ENCODE data around the gene ALDH3B1. TPM values are rescaled to one million over a fixed set of nuclear protein-coding genes. Genes with fewer than 3 reads are reported as not detected.

ALDH3B1 gene
- total and polyA plus RNA-seq, 4 donors, result 1.6 to 7.1 (median 3.4) TPM

DNA sequence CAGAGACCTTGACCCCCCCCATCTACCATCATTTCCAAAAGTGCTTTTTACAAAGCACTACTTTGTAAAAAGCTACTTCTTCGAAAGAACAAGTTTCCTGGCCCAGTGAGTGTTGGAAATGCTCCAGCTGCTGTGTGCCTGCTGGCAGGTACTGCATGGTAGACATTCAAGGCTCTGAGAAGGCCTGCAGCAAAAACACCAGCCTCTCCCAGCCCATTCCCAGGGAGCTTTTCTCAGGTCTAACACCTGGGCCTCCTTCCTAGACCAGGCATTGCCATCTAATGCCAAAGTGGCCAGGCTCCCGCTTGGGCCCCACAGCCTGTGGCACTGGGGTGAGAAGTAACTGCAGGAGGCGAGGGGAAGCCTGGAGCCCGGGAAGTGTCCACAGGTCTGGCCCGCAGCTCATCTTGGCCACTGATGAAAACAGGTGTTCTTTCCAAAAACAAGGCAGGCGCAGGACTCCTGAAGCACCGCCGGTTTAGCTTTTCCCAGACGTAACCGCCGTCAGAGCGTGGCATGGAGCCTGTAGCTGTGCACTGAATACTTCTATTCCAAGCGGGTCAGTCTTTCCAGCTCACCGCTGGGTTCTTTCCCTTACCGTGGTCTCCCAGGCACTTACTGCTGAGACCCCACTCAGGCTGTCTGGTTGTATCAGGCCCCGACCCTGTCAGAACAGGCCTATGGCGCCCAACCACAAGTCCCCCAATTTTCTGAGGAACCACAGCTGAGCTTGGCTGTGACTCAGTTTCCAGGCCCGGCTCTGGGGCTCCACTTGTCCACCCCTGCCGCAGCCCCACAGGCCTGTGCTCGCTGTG is 27.5 kb downstream of the ALDH3B1 start:
- WGBS, result 68% methylated on average over 20 of the region's 20 CpGs
- TF ChIP-seq HNF4A (conservative IDR thresholded peaks at IDR 0.05), result peak in 1 of 2 donors; percentile 1
- TF ChIP-seq RAD21 (IDR thresholded peaks at IDR 0.05), result no peak
- TF ChIP-seq, protein P1, sequence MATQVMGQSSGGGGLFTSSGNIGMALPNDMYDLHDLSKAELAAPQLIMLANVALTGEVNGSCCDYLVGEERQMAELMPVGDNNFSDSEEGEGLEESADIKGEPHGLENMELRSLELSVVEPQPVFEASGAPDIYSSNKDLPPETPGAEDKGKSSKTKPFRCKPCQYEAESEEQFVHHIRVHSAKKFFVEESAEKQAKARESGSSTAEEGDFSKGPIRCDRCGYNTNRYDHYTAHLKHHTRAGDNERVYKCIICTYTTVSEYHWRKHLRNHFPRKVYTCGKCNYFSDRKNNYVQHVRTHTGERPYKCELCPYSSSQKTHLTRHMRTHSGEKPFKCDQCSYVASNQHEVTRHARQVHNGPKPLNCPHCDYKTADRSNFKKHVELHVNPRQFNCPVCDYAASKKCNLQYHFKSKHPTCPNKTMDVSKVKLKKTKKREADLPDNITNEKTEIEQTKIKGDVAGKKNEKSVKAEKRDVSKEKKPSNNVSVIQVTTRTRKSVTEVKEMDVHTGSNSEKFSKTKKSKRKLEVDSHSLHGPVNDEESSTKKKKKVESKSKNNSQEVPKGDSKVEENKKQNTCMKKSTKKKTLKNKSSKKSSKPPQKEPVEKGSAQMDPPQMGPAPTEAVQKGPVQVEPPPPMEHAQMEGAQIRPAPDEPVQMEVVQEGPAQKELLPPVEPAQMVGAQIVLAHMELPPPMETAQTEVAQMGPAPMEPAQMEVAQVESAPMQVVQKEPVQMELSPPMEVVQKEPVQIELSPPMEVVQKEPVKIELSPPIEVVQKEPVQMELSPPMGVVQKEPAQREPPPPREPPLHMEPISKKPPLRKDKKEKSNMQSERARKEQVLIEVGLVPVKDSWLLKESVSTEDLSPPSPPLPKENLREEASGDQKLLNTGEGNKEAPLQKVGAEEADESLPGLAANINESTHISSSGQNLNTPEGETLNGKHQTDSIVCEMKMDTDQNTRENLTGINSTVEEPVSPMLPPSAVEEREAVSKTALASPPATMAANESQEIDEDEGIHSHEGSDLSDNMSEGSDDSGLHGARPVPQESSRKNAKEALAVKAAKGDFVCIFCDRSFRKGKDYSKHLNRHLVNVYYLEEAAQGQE (IDR thresholded peaks at IDR 0.05), result no peak
- no peak for TF ChIP-seq GABPA (IDR thresholded peaks at IDR 0.05 in 1 of 2, conservative IDR thresholded peaks at IDR 0.05 in 1 of 2)
- no peak for TF ChIP-seq SP1 (IDR thresholded peaks at IDR 0.05)
- TF ChIP-seq, protein P2, sequence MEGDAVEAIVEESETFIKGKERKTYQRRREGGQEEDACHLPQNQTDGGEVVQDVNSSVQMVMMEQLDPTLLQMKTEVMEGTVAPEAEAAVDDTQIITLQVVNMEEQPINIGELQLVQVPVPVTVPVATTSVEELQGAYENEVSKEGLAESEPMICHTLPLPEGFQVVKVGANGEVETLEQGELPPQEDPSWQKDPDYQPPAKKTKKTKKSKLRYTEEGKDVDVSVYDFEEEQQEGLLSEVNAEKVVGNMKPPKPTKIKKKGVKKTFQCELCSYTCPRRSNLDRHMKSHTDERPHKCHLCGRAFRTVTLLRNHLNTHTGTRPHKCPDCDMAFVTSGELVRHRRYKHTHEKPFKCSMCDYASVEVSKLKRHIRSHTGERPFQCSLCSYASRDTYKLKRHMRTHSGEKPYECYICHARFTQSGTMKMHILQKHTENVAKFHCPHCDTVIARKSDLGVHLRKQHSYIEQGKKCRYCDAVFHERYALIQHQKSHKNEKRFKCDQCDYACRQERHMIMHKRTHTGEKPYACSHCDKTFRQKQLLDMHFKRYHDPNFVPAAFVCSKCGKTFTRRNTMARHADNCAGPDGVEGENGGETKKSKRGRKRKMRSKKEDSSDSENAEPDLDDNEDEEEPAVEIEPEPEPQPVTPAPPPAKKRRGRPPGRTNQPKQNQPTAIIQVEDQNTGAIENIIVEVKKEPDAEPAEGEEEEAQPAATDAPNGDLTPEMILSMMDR (IDR thresholded peaks at IDR 0.05; ENCODE audit: low read depth, low read length, missing input control), result peak; percentile 3
- no peak for TF ChIP-seq HNF4G (IDR thresholded peaks at IDR 0.05)
- H3K9ac ChIP-seq (ENCODE audit: low read depth in 1 of 2, low read length in 2 of 2), result peak overlapping the region; percentile 1 to 49
- no peaks in the 10 kb centered on the region for H3K27me3 ChIP-seq (ENCODE audit: control insufficient read depth in 4 of 4, insufficient read depth in 4 of 4, low read length in 3 of 4)
- H3K9me3 ChIP-seq (ENCODE audit: control insufficient read depth in 4 of 4, low read length in 3 of 4), result no peaks in the 10 kb centered on the region
- no peak for DNase-seq (ENCODE audit: low spot score)
- H3K27ac ChIP-seq (ENCODE audit: low read depth in 1 of 2, low read length in 2 of 2), result peak overlapping the region; percentile 93 to 98
- H3K36me3 ChIP-seq (ENCODE audit: control insufficient read depth in 4 of 4, insufficient read depth in 3 of 4, low read depth in 1 of 4, low read length in 3 of 4), result peaks cover 0 to 1% (median 0%) of the 10 kb centered on the region in 4 donors
- no peak overlapping the region for H3K4me3 ChIP-seq (ENCODE audit: low read depth in 1 of 3, low read length in 3 of 3)
- peaks cover 28 to 64% (median 44%) of the 10 kb centered on the region in 4 donors for H3K4me1 ChIP-seq (ENCODE audit: control insufficient read depth in 4 of 4, insufficient read depth in 4 of 4, low read length in 3 of 4)

DNA sequence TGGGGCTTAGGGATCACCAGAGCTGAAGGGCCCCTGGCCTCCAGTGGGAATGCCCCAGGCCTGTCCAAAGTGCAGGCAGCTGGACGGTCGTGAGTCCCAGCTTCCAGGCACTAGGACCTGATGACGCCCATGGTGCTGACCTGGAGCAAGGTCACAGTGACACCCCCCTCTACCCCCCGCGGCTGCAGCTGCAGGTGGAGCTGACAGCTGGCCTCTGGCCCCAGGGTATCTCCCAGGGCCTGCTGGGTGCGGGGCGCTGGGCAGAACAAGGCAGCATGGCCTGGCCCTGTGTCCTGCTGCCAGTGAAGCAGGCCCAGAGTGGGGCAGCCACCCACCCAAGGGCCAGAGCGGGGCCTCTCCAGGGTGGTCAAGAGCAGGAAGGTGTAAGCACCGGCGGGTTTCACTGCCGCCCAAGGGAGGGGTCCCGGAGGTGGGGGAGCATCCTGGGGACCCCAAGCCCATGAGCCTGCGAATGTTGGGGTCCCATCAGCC is 28.1 kb downstream of the ALDH3B1 start:
- H3K4me3 ChIP-seq (ENCODE audit: low read depth in 1 of 3, low read length in 3 of 3), result peak overlapping the region; percentile 58 to 88 (median 79)
- peaks cover 0 to 6% (median 0%) of the 10 kb centered on the region in 4 donors for H3K36me3 ChIP-seq (ENCODE audit: control insufficient read depth in 4 of 4, insufficient read depth in 3 of 4, low read depth in 1 of 4, low read length in 3 of 4)
- peak overlapping the region; percentile 93 to 98 for H3K27ac ChIP-seq (ENCODE audit: low read depth in 1 of 2, low read length in 2 of 2)
- H3K9ac ChIP-seq (ENCODE audit: low read depth in 1 of 2, low read length in 2 of 2), result peak overlapping the region; percentile 73 to 84
- DNase-seq (ENCODE audit: low spot score), result peak; percentile 74
- 16% methylated on average over 13 of the region's 13 CpGs for WGBS
- H3K27me3 ChIP-seq (ENCODE audit: control insufficient read depth in 4 of 4, insufficient read depth in 4 of 4, low read length in 3 of 4), result no peaks in the 10 kb centered on the region
- H3K4me1 ChIP-seq (ENCODE audit: control insufficient read depth in 4 of 4, insufficient read depth in 4 of 4, low read length in 3 of 4), result peaks cover 23 to 58% (median 38%) of the 10 kb centered on the region in 4 donors
- H3K9me3 ChIP-seq (ENCODE audit: control insufficient read depth in 4 of 4, low read length in 3 of 4), result no peaks in the 10 kb centered on the region
- no peak for TF ChIP-seq TAF1 (conservative IDR thresholded peaks at IDR 0.05)
- TF ChIP-seq HNF4G (IDR thresholded peaks at IDR 0.05), result peak; percentile 76
- peak in 1 of 2 donors; percentile 21 for TF ChIP-seq RAD21 (IDR thresholded peaks at IDR 0.05)
- TF ChIP-seq SP1 (IDR thresholded peaks at IDR 0.05), result peak; percentile 96
- TF ChIP-seq, protein P3, sequence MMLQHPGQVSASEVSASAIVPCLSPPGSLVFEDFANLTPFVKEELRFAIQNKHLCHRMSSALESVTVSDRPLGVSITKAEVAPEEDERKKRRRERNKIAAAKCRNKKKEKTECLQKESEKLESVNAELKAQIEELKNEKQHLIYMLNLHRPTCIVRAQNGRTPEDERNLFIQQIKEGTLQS (IDR thresholded peaks at IDR 0.05), result no peak
- no peak for TF ChIP-seq FOXA1 (IDR thresholded peaks at IDR 0.05)
- TF ChIP-seq, protein P1 (IDR thresholded peaks at IDR 0.05), result peak; percentile 36
- TF ChIP-seq, protein P2 (IDR thresholded peaks at IDR 0.05; ENCODE audit: low read depth, low read length, missing input control), result no peak
- peak; percentile 94 to 95 for TF ChIP-seq HNF4A (conservative IDR thresholded peaks at IDR 0.05)
- peak; percentile 53 for TF ChIP-seq YY1 (IDR thresholded peaks at IDR 0.05)
- TF ChIP-seq, protein P4, sequence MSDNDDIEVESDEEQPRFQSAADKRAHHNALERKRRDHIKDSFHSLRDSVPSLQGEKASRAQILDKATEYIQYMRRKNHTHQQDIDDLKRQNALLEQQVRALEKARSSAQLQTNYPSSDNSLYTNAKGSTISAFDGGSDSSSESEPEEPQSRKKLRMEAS (IDR thresholded peaks at IDR 0.05), result peak; percentile 87
- peak in 1 of 2 donors; percentile 59 for TF ChIP-seq EGR1 (IDR thresholded peaks at IDR 0.05; ENCODE audit: low read depth in 2 of 2)
- no peak for TF ChIP-seq NR2F2 (IDR thresholded peaks at IDR 0.05)
- peak in 1 of 2 donors; percentile 42 for TF ChIP-seq GABPA (IDR thresholded peaks at IDR 0.05 in 1 of 2, conservative IDR thresholded peaks at IDR 0.05 in 1 of 2)
- TF ChIP-seq RXRA (IDR thresholded peaks at IDR 0.05), result peak; percentile 95 to 96
- peak; percentile 27 for TF ChIP-seq FOXA2 (IDR thresholded peaks at IDR 0.05)
